GM12872 (cell line): ENCODE results near the gene EXOC2.

ENCODE experiments used
- CTCF ChIP-seq: IDR thresholded peaks from 3 replicates; pipeline ENCODE4 v1.5.1; 2011; ENCODE audit warnings: low read depth, mild to moderate bottlenecking, low read length, moderate library complexity; ENCODE audit not compliant: insufficient read depth

EXOC2 gene

GRCh38 chr6:692858-693722, at the start of gene EXOC2:
Gene EXOC2, minus strand, starts transcription at chr6:693139. Its CDS starts 55,321 bp downstream, at chr6:637818.
- TF ChIP-seq CTCF = 0 out of 3 replicates have a peak, but pooled peaks have one; percentile 13

DNA sequence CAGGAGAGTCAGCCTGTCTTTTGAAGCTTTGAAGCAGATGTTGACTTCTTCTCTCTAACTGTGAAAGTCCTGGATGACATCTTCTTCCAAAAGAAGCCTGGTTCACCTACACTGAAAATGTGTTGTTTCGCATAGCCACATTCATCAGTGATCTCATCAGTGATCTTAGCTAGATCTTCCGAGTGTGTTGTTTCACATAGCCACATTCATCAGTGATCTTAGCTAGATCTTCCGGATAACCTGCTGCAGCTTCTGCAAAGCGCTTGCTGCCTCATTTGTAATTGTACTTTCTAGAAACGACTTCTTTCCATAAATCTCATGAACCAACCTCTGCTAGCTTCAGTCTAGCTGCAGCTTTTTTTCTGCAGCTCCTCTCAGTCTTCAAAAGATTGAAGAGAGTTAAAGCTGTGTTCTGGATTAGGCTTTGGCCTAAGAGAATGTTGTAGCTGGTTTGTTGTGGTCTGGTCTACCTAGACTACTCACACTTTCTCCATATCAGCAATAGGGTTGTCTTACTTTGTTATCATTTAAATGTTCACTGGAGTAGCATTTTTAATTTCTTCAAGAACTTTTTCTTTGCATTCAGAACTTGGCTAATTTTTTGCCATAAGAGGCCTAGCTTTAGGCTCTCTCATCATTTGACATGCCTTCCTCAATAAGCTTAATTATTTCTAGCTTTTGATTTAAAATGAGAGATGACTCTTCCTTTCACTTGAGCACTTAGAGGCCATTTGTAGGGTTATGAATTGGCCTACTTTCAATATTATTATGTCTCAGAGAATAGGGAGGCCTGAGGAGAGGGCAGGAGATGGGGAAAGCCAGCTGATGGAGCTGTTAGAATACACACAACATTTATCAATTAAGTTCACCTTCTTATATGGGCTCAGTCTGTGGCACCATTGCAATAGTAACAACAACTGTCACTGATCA, 48.7 kb upstream of the EXOC2 start:
- no peak for TF ChIP-seq CTCF

- TF ChIP-seq CTCF = no peak
These were observed 43.9 kb upstream of the EXOC2 start for GRCh38 chr6:736657-737446.

DNA sequence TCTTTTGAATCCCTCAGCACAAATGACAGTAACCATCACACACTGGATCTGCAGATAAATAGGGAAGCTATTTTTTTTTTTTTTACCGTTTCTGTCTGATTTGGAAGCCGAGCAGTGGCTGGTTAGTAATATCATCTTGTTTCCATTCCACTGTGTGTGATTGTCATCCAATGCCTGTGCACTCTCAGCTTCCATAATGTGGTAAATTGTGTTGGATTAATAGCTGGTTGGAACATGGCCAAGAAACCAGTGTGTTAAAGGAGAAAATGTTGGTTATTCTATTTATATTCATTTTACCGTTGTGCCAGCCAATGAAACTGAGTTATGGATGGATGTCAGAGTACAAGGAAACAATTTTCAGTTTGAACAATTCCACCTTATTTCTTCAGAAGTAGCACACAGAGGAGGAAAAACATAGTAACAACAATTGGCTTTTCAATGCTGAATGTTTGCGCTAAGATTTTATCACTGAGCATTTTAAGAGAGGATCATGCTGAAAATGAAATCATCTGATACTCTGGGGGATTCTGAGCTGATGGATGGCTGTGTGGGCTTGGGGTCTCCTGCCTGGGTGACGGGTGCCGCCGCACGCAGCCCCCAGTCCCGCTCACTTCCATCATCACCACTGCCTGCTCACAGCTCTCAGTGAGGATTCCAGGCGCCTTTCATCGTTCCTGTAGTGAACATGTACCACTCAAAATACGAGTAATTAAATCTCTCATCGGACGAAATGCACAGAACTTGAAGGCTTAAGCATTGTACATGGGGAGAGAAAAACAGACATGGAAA, 40.7 kb upstream of the EXOC2 start:
- no peak for TF ChIP-seq CTCF

- no peak for TF ChIP-seq CTCF
These were observed 39.0 kb upstream of the EXOC2 start for GRCh38 chr6:731924-732323.

DNA sequence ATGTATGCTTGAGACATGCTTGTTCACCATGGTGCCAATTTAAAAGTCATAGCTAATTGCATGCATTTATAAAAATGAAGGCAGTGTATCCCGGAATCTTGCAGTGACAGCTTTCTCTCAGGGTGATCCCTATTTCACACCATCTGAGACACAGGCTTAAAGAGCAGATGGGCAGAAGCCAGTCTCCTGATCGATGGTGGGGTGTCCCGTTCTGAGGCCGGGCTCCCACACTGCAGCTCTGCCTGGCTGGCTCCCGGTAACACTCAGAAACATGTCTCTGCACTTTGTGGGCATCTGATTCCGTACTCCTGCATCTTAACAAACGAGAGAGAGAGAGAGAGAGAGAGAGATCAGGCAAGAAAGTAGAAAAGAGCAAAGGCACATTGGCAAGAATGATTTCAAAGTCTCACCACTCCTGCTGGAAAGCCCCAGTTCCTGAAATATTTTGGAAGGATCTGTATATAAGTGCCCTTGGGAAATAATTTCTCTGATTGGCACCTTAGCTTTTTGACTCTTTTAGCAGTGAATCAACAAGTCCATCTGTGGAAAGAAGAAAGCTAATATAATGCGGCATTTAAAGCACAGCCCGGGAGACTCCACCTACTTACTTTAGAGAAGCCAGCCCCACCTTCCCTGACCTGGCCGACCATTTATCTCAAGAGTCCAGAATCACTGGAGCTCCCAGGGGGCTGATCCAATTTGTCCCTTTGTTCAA, 36.8 kb upstream of the EXOC2 start:
- TF ChIP-seq CTCF = no peak
